AG09319 (cell line): ENCODE measurements around the gene SDC1.

Experiments used
- DNase-seq: peaks from one replicate; pipeline ENCODE4 v3.0.0-alpha.2; 2010; ENCODE audit warnings: low read depth; ENCODE audit errors: extremely low read depth
- CTCF ChIP-seq: IDR thresholded peaks from 2 replicates; pipeline ENCODE4 v1.5.1; 2011; ENCODE audit warnings: low read depth, mild to moderate bottlenecking, inconsistent platforms, low read length, moderate library complexity

Gene SDC1

GRCh38 chr2:20169796-20170703 lies 54.9 kb downstream of the SDC1 start:
- no peak for TF ChIP-seq CTCF
- DNase-seq, result no peak

- no peak for DNase-seq
- no peak for TF ChIP-seq CTCF
Observed at GRCh38 chr2:20168727-20169696, 55.9 kb downstream of the SDC1 start.

- no peak for TF ChIP-seq CTCF
Observed at GRCh38 chr2:20168048-20168726, 56.7 kb downstream of the SDC1 start.

GRCh38 chr2:20167356-20167755 lies 57.6 kb downstream of the SDC1 start:
- TF ChIP-seq CTCF, result no peak
- DNase-seq, result no peak

More at GRCh38 chr2:20168048-20168726, 56.7 kb downstream of the SDC1 start:
- DNase-seq, result no peak

GRCh38 chr2:20165677-20166509 lies 59.0 kb downstream of the SDC1 start:
- TF ChIP-seq CTCF, result no peak
- no peak for DNase-seq

- no peak for TF ChIP-seq CTCF
- DNase-seq, result no peak
Observed at GRCh38 chr2:20164734-20165478, 60.0 kb downstream of the SDC1 start.
